ENCODE results near the gene HTT. TPM values are rescaled to one million over a fixed set of nuclear protein-coding genes. Genes with fewer than 3 reads are reported as not detected.
A peak's percentile ranks its signal among the peaks of the same experiment; 100 is the strongest.

HTT gene
- total and polyA plus RNA-seq, 2 of the 13 experiments (the other 11 are each of a cell fraction or from before 2014, with no cell fraction given): 17.5 to 19.5 TPM

- TF ChIP-seq, protein P1, sequence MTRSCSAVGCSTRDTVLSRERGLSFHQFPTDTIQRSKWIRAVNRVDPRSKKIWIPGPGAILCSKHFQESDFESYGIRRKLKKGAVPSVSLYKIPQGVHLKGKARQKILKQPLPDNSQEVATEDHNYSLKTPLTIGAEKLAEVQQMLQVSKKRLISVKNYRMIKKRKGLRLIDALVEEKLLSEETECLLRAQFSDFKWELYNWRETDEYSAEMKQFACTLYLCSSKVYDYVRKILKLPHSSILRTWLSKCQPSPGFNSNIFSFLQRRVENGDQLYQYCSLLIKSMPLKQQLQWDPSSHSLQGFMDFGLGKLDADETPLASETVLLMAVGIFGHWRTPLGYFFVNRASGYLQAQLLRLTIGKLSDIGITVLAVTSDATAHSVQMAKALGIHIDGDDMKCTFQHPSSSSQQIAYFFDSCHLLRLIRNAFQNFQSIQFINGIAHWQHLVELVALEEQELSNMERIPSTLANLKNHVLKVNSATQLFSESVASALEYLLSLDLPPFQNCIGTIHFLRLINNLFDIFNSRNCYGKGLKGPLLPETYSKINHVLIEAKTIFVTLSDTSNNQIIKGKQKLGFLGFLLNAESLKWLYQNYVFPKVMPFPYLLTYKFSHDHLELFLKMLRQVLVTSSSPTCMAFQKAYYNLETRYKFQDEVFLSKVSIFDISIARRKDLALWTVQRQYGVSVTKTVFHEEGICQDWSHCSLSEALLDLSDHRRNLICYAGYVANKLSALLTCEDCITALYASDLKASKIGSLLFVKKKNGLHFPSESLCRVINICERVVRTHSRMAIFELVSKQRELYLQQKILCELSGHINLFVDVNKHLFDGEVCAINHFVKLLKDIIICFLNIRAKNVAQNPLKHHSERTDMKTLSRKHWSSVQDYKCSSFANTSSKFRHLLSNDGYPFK (CRISPR knock-in tag; IDR thresholded peaks at IDR 0.05; ENCODE audit: borderline replicate concordance): no peak
- TF ChIP-seq PAWR (CRISPR knock-in tag; IDR thresholded peaks at IDR 0.05; ENCODE audit: borderline replicate concordance) (no peak), ZNF160 (CRISPR knock-in tag; IDR thresholded peaks at IDR 0.05) (no peak), ZFP82 (CRISPR knock-in tag; IDR thresholded peaks at IDR 0.05; ENCODE audit: borderline replicate concordance) (0 out of 2 replicates have a peak, but pooled peaks have one; percentile 5), ARNT2 (CRISPR knock-in tag; IDR thresholded peaks at IDR 0.05; ENCODE audit: low read depth) (peak; percentile 49; the same call in 1 of the 2 replicates), ZMYM3 (CRISPR knock-in tag; IDR thresholded peaks at IDR 0.05) (peak; percentile 91), ZNF335 (CRISPR knock-in tag; IDR thresholded peaks at IDR 0.05) (no peak), ZNF788 (CRISPR knock-in tag; IDR thresholded peaks at IDR 0.05; ENCODE audit: borderline replicate concordance) (peak; percentile 46), REL (CRISPR knock-in tag; conservative IDR thresholded peaks at IDR 0.05) (no peak), SMAD9 (CRISPR knock-in tag; IDR thresholded peaks at IDR 0.05) (no peak), SIN3A (IDR thresholded peaks at IDR 0.05; ENCODE audit: borderline replicate concordance, low read depth, low read length) (no peak), RCOR2 (CRISPR knock-in tag; IDR thresholded peaks at IDR 0.05) (no peak), ZNF253 (CRISPR knock-in tag; IDR thresholded peaks at IDR 0.05; ENCODE audit: borderline replicate concordance) (no peak), SAP130 (CRISPR knock-in tag; IDR thresholded peaks at IDR 0.05; ENCODE audit: low read depth) (no peak; the same call in 1 of the 2 replicates)
- TF ChIP-seq, protein P2, sequence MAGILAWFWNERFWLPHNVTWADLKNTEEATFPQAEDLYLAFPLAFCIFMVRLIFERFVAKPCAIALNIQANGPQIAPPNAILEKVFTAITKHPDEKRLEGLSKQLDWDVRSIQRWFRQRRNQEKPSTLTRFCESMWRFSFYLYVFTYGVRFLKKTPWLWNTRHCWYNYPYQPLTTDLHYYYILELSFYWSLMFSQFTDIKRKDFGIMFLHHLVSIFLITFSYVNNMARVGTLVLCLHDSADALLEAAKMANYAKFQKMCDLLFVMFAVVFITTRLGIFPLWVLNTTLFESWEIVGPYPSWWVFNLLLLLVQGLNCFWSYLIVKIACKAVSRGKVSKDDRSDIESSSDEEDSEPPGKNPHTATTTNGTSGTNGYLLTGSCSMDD (CRISPR knock-in tag; IDR thresholded peaks at IDR 0.05): no peak
- TF ChIP-seq, protein P3, sequence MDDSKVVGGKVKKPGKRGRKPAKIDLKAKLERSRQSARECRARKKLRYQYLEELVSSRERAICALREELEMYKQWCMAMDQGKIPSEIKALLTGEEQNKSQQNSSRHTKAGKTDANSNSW (CRISPR knock-in tag; IDR thresholded peaks at IDR 0.05; ENCODE audit: borderline replicate concordance): no peak
- TF ChIP-seq, protein P4, sequence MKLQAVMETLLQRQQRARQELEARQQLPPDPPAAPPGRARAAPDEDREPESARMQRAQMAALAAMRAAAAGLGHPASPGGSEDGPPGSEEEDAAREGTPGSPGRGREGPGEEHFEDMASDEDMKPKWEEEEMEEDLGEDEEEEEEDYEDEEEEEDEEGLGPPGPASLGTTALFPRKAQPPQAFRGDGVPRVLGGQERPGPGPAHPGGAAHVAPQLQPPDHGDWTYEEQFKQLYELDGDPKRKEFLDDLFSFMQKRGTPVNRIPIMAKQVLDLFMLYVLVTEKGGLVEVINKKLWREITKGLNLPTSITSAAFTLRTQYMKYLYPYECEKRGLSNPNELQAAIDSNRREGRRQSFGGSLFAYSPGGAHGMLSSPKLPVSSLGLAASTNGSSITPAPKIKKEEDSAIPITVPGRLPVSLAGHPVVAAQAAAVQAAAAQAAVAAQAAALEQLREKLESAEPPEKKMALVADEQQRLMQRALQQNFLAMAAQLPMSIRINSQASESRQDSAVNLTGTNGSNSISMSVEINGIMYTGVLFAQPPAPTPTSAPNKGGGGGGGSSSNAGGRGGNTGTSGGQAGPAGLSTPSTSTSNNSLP (IDR thresholded peaks at IDR 0.05; ENCODE audit: low read depth, low read length): no peak
- TF ChIP-seq, protein P5, sequence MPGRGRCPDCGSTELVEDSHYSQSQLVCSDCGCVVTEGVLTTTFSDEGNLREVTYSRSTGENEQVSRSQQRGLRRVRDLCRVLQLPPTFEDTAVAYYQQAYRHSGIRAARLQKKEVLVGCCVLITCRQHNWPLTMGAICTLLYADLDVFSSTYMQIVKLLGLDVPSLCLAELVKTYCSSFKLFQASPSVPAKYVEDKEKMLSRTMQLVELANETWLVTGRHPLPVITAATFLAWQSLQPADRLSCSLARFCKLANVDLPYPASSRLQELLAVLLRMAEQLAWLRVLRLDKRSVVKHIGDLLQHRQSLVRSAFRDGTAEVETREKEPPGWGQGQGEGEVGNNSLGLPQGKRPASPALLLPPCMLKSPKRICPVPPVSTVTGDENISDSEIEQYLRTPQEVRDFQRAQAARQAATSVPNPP (CRISPR knock-in tag; IDR thresholded peaks at IDR 0.05): no peak
- TF ChIP-seq, protein P6, sequence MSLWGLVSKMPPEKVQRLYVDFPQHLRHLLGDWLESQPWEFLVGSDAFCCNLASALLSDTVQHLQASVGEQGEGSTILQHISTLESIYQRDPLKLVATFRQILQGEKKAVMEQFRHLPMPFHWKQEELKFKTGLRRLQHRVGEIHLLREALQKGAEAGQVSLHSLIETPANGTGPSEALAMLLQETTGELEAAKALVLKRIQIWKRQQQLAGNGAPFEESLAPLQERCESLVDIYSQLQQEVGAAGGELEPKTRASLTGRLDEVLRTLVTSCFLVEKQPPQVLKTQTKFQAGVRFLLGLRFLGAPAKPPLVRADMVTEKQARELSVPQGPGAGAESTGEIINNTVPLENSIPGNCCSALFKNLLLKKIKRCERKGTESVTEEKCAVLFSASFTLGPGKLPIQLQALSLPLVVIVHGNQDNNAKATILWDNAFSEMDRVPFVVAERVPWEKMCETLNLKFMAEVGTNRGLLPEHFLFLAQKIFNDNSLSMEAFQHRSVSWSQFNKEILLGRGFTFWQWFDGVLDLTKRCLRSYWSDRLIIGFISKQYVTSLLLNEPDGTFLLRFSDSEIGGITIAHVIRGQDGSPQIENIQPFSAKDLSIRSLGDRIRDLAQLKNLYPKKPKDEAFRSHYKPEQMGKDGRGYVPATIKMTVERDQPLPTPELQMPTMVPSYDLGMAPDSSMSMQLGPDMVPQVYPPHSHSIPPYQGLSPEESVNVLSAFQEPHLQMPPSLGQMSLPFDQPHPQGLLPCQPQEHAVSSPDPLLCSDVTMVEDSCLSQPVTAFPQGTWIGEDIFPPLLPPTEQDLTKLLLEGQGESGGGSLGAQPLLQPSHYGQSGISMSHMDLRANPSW (CRISPR knock-in tag; IDR thresholded peaks at IDR 0.05; ENCODE audit: borderline replicate concordance): no peak
These were observed 212.1 kb downstream of the HTT start (continued) for GRCh38 chr4:3286335-3287175.

Measured in HepG2 (cell line).